Stimulated activated CD8-positive, alpha-beta memory T cell treated with anti-CD3 and anti-CD28 coated beads, Interleukin-12 subunit alpha, Interleukin-12 subunit beta, amount 100 ng/mL, for 24 hours (primary cell): ENCODE measurements around the gene GARNL3.

Source experiments
- DNase-seq: peaks from one replicate; pipeline ENCODE4 v3.0.0-alpha.2; 2020; ENCODE audit errors: extremely low read depth

The GARNL3 gene

DNA sequence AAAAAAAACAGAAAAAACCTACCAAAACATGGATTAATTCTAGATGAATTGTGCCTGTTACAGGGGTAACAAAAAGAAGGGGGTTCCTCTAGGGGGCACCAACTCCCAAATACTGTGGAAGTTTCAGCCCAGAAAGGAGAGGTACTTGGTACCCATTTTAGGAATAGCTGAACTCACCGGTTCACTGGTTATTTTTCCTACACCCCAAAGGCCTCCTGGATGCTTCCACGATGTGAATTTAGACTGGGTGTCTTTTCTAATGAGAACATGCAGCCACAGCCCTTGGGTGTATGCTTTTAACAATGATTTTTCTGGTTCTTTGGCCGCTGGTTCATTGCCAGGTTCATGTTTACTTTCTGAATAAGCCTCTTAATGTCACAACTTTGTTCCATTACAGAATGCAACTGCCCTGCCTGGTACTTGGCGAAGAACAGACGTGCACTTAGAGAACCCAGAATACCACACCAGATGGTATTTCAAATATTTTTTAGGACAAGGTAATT, 46.7 kb downstream of the GARNL3 start:
- DNase-seq, result no peak

- DNase-seq, result no peak
These were observed 48.5 kb downstream of the GARNL3 start for GRCh38 chr9:127313042-127313560.

GRCh38 chr9:127314911-127315310, 50.3 kb downstream of the GARNL3 start:
- no peak for DNase-seq

DNA sequence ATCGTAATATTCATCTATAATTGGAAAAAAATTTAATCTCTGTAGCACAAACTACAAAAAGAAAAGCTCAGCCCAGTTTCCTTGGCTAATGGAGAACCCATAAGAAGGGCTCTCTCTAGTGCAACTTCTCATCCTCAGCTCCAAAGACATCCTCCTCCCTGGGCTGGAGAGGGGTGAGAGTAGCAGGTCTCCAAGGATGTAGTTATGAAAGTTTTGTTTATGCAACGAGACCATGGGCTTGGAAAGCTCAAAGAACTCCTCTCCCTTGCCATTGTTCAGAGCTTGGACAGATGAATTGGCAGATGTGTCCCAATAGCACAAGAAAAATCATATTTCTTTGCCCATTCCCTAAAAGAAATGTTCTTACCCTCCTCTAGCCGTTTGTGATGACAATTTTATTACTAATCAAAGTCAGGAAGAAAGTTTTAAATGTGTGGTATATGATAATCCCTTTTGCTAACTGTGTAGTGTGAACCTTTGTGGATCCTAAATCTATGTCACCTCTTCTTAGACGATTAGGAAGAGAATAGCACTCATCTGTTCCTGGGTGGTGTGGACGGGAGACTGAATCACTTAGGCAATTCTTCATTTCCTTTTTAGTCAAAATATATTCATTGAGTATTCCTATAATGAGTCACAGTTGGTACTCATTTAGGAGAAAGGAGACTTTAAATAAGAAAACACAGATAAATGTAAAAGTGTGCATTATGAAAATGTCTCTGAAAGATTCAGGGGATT, 52.2 kb downstream of the GARNL3 start:
- DNase-seq, result no peak

DNA sequence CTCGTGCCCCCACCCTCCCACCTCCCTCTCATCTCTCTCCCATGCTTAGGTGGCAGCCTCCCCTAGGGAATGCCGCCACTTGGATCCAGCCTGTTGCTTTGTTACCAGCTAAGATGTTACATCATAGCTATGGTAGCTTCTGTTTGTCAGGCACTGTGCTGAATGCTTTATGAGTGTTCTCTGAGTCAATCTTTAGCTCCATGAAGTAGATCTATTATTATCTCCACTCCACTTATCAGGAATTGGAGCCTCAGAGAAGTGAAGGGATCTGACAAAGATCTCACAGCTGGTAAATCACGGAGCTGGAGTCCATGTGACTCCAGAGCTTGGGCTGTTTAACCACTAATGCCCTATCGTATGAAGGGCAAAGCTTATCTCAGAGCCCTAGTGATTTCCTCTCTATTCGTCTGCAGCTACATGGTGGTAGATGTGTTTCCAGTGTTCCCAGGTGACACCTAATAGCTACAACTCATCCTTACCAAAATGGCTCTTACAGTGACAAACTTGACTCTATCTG, 54.1 kb downstream of the GARNL3 start:
- DNase-seq, result no peak

DNA sequence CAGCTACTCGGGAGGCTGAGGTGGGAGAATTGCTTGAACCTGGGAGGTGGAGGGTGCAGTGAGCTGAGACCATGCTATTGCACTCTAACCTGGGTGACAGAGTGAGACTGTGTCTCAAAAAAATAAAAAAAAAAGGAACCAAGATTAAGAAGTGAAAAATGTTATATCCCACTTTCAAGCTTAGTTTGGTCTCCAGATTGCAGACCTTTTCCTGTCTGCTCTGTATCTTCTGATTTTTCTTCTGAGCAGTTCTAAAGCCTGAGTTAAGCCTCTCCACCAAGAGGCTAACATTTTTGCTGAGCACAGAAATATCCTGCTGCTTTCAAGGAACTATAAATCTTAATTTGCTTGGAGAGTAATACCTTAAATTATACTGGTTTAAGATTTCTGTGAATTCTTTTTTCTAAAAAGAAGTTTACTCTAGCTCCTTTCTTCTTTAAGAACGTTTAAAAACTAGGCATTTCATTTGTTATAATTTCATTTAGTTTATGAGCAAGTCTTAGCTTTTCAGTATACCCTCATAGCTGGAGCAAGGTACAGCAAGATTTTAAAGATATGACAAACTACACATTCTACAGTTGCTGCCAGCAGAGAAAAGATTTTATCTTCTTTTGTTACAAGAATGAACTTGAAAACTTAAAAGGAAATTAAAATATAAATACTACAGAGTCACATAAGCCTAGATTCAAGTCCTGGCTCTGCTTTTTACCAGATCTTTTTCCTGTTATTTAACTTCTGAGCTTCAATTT, 55.0 kb downstream of the GARNL3 start:
- no peak for DNase-seq

GRCh38 chr9:127320115-127320378, 55.5 kb downstream of the GARNL3 start:
- DNase-seq, result no peak

DNA sequence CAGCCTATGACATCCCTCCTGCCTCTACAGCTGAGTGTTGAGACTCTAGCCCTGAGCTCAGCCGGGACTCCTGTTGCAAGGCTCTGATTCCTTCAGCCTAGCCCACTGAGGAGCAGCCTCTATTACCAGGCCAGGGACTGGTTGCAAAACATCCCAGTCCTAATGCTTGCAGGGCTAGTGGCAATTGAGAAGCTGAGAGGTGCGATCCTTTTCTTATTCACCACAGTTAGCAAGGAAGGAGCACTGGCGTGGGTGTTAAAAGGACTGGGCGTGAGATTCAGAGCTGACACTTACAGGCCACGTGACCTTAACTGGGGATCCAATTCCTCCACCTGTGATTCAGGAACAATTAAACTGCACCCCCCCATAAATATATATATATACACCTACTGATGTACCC, 58.8 kb downstream of the GARNL3 start:
- no peak for DNase-seq

DNA sequence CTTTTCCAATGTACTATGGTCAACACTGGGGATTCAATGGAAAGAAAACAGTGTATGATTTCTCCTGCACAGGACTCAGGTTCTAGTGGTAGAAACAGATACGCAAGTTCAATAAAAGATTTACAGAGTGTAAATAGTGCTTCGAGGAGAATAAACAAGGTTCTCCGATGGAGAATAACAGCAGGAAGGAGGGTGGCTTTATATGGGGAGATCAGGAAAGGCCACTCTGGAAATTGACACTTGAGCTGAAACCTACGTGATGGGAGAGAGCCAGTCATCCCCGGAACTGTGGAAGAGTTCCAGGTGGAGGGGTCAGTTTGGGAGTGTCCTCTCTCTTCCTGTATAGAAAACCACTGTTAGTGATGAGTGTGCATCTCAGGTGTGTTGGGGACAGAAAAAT, 65.9 kb downstream of the GARNL3 start:
- DNase-seq, result no peak

DNA sequence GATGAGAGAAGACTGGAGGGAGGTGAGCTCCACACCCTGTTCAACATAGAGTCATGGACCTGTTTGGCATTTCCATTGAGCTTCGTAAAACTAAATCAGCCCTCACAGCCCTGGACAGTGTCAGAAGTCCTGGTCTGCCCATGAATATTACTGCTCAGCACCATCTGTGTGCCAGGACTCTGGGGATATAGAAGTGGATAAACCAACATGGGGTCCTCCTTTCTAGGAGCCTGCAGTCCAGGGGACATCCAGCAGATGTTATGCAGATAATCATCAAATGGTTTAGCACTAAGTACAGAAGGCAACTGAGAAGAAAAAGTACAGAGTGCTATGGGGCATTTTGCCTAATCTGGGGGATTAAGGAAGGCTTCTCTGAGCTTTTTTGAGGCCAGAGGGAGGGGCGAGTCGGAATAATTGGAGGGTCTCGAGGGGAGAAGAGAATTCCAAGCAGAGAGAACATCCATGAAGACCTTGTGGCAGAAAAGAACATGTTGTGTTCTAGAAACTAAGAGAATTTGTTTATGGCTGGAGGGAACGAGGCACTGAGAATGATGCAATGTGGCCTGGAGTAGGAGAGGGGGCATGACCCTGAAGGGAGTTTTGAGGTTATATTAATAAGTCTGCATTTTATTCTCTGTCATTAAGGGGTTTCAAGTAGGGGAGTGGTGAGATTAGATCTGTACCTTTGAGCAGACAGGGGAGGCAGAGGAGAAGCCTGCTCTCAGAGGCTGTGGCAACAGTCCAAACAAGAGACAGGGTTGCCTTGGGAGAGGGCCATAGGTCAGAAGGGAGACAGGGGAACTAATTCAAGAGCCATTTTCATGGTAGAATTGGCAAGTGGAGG, 68.9 kb downstream of the GARNL3 start:
- no peak for DNase-seq

GRCh38 chr9:127334725-127335124, 70.2 kb downstream of the GARNL3 start:
- no peak for DNase-seq

DNA sequence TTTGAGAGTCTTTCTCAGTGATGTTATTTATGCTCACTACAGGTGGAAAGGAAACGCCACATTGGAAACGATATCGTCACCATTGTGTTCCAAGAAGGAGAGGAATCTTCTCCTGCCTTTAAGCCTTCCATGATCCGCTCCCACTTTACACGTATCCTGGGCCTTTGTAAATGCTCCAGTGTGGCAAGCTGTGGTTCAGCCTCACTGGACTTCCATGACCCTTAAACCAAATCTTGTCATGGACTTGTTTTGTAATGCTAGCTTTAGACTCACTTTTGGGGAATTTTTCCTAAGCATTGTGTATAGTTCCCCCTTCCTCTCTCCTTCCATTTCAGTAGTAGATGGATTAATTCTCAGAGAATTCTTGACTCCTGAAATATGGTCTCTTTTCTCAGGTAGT, 71.5 kb downstream of the GARNL3 start:
- DNase-seq, result no peak

- DNase-seq, result no peak
These were observed 72.2 kb downstream of the GARNL3 start for GRCh38 chr9:127336506-127337352.

- DNase-seq, result no peak
These were observed 76.1 kb downstream of the GARNL3 start for GRCh38 chr9:127340721-127341120.

- no peak for DNase-seq
These were observed 76.6 kb downstream of the GARNL3 start for GRCh38 chr9:127341152-127341551.

DNA sequence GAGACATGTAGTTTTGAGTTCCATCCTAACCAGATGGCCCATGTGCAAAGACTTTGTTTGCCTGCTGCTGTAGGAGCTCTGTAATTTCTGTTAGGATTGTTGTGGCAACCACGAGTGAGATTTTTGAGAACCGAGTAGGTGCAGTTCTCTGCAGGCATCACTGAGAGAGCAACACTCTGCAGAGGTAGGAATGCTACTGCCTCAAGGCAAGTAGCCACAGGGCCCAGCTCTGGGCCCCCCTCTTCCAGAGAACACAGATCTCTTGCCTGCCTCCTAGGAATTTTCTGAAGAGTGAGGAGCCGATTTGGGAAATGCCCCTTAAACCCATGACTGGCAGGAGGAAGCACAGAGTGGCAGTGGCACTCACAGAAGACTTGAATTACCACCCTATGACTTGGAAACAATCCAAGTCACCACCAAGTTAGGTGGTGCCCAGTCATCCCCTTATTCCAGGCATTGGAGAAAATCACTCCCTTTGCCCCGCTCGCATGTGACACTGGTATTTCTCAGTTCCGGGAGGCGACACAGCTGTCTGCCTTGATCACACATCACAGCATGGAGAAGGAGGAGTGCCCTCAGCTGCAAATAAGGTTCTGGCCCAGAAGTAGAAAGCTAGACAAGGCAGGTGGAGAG, 79.9 kb downstream of the GARNL3 start:
- no peak for DNase-seq

GRCh38 chr9:127345566-127345965, 81.0 kb downstream of the GARNL3 start:
- DNase-seq, result no peak

DNA sequence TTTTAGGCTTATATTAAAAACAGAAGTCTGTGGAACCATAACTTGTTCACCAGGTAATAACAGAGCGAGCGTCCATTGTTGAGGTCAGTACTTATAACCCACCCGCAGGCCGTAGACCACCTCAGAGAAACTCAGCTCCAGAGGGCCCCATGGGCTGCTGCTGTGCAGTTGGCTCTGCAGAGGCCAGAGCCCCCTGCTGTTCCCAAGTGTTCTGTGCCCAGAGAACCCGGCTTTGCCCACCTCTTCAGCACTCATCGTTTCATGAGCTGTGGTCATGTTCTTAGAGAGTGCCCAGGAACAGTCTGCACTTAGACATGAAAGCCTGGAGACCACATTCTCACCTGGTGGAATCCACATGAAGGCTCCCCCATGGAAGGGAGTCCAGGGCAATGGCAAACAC, 82.0 kb downstream of the GARNL3 start:
- no peak for DNase-seq

DNA sequence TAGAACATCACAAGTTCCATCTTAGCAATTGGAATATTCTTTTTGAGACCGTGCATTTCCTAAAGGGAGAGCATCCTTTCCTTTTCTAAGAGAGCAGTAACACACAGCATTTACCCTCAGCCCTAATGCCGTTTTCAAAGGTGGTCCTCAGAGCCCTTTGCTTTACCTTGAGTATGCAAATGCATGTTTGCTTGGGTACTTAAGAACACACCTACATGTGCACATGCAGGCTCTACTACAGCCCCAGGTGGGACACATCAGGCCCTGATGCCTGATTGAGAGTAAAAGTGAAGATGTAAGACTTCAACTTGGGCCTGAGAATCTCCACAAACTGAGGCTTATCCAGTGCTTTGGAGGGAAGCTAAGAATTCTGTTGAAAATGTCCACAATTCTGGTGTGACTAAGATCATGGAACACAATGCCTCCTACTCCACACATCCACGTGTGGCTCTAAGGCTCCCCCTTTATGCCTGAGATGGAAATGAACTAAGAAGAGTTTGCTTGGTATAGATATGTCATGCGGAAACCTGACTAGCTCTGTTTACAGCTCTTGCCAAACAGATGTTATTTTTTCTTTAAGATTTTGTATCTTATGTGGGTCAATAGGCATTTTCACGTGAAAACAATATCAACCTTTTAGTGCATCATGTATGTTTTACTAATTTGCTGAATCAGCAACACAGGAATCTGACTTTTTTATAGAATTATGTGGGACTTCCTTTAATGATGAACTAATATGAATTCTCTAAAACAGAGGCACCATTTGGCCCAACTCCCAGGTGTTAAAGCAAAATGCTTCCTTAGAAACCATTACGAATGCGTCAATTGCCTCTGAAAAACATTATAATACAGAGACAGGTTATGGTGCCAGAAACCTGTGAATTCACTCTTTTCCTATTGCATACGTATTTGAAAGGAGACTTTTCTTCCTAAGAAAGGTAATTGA, 83.5 kb downstream of the GARNL3 start:
- no peak for DNase-seq
